Measurements from ENCODE around the gene TXNRD2. TPM values are rescaled to one million over a fixed set of nuclear protein-coding genes. Genes with fewer than 3 reads are reported as not detected.

TXNRD2 gene
- total RNA-seq, 2 donors from 2014 or later, result 7.3 to 13.6 TPM

GRCh38 chr22:19890502-19891316, 50.9 kb downstream of the TXNRD2 start:
- TF ChIP-seq CTCF (conservative IDR thresholded peaks at IDR 0.05), result no peak
- Histone ChIP-seq H3K27me3 (ENCODE audit: control insufficient read depth, insufficient read depth, low read length, poor library complexity, severe bottlenecking) (peaks cover 38% of the 10 kb centered on the region), H3K36me3 (ENCODE audit: control insufficient read depth, insufficient read depth, low read length) (no peaks in the 10 kb centered on the region), H3K9ac (ENCODE audit: extremely low read depth, low read length, poor library complexity, severe bottlenecking) (no peak overlapping the region), H3K27ac (ENCODE audit: low read depth, low read length) (peak overlapping the region; percentile 60), H3K9me3 (ENCODE audit: control insufficient read depth, low read length) (no peaks in the 10 kb centered on the region), H3K4me1 (ENCODE audit: control insufficient read depth, insufficient read depth, low read length) (peaks cover 19% of the 10 kb centered on the region), H3K4me3 (ENCODE audit: low read length) (no peak overlapping the region)
- 89 to 94% methylated on average over 13 to 20 of the region's 20 CpGs for WGBS, 2 experiments (ENCODE audit: insufficient coverage in 1 of 2, insufficient read length in 1 of 2)
- Mint-ChIP-seq H3K27ac (peak overlapping the region; percentile 52), H3K27me3 (ENCODE audit: insufficient read depth) (peaks cover 39% of the 10 kb centered on the region), H3K36me3 (ENCODE audit: low read depth) (no peaks in the 10 kb centered on the region), H3K9me3 (no peaks in the 10 kb centered on the region), H3K4me1 (peaks cover 16% of the 10 kb centered on the region), H3K4me3 (no peak overlapping the region)
- DNase-seq, result no peak

GRCh38 chr22:19889951-19890350, 51.7 kb downstream of the TXNRD2 start:
- no peak for DNase-seq
- peaks cover 39% of the 10 kb centered on the region for H3K27me3 Mint-ChIP-seq (ENCODE audit: insufficient read depth)
- H3K27ac Mint-ChIP-seq, result no peak overlapping the region
- Histone ChIP-seq H3K4me1 (ENCODE audit: control insufficient read depth, insufficient read depth, low read length) (peaks cover 19% of the 10 kb centered on the region), H3K9me3 (ENCODE audit: control insufficient read depth, low read length) (no peaks in the 10 kb centered on the region), H3K4me3 (ENCODE audit: low read length) (no peak overlapping the region), H3K9ac (ENCODE audit: extremely low read depth, low read length, poor library complexity, severe bottlenecking) (no peak overlapping the region), H3K36me3 (ENCODE audit: control insufficient read depth, insufficient read depth, low read length) (no peaks in the 10 kb centered on the region), H3K27ac (ENCODE audit: low read depth, low read length) (no peak overlapping the region), H3K27me3 (ENCODE audit: control insufficient read depth, insufficient read depth, low read length, poor library complexity, severe bottlenecking) (peaks cover 38% of the 10 kb centered on the region)
- H3K4me3 Mint-ChIP-seq, result no peak overlapping the region
- no peak for TF ChIP-seq CTCF (conservative IDR thresholded peaks at IDR 0.05)
- H3K9me3 Mint-ChIP-seq, result no peaks in the 10 kb centered on the region
- no peaks in the 10 kb centered on the region for H3K36me3 Mint-ChIP-seq (ENCODE audit: low read depth)
- peaks cover 16% of the 10 kb centered on the region for H3K4me1 Mint-ChIP-seq
- 88 to 95% methylated on average over 7 to 9 of the region's 9 CpGs for WGBS, 2 experiments (ENCODE audit: insufficient coverage in 1 of 2, insufficient read length in 1 of 2)

GRCh38 chr22:19888131-19888746, 53.4 kb downstream of the TXNRD2 start:
- DNase-seq, result no peak
- Histone ChIP-seq H3K9me3 (ENCODE audit: control insufficient read depth, low read length) (no peaks in the 10 kb centered on the region), H3K9ac (ENCODE audit: extremely low read depth, low read length, poor library complexity, severe bottlenecking) (no peak overlapping the region), H3K4me3 (ENCODE audit: low read length) (no peak overlapping the region), H3K27me3 (ENCODE audit: control insufficient read depth, insufficient read depth, low read length, poor library complexity, severe bottlenecking) (peaks cover 26% of the 10 kb centered on the region), H3K27ac (ENCODE audit: low read depth, low read length) (no peak overlapping the region), H3K4me1 (ENCODE audit: control insufficient read depth, insufficient read depth, low read length) (peaks cover 19% of the 10 kb centered on the region), H3K36me3 (ENCODE audit: control insufficient read depth, insufficient read depth, low read length) (no peaks in the 10 kb centered on the region)
- H3K9me3 Mint-ChIP-seq, result no peaks in the 10 kb centered on the region
- 91 to 96% methylated on average over 14 to 17 of the region's 17 CpGs for WGBS, 2 experiments (ENCODE audit: insufficient coverage in 1 of 2, insufficient read length in 1 of 2)
- peaks cover 16% of the 10 kb centered on the region for H3K4me1 Mint-ChIP-seq
- H3K27ac Mint-ChIP-seq, result no peak overlapping the region
- peaks cover 28% of the 10 kb centered on the region for H3K27me3 Mint-ChIP-seq (ENCODE audit: insufficient read depth)
- H3K4me3 Mint-ChIP-seq, result no peak overlapping the region
- TF ChIP-seq CTCF (conservative IDR thresholded peaks at IDR 0.05), result no peak
- no peaks in the 10 kb centered on the region for H3K36me3 Mint-ChIP-seq (ENCODE audit: low read depth)
